GM12873 (cell line): ENCODE results near the gene RELL2.
A peak's percentile ranks its signal among the peaks of the same experiment; 100 is the strongest.

Experiments used
- CTCF ChIP-seq: IDR thresholded peaks from 2 replicates; pipeline ENCODE4 v1.5.1; 2012; ENCODE audit warnings: low read depth, mild to moderate bottlenecking, moderate library complexity, low read length, control low read depth; ENCODE audit not compliant: insufficient read depth; ENCODE audit errors: missing control alignments

Gene RELL2

GRCh38 chr5:141637123-141637766 is 448 bp downstream of the RELL2 start:
- TF ChIP-seq CTCF, result no peak

DNA sequence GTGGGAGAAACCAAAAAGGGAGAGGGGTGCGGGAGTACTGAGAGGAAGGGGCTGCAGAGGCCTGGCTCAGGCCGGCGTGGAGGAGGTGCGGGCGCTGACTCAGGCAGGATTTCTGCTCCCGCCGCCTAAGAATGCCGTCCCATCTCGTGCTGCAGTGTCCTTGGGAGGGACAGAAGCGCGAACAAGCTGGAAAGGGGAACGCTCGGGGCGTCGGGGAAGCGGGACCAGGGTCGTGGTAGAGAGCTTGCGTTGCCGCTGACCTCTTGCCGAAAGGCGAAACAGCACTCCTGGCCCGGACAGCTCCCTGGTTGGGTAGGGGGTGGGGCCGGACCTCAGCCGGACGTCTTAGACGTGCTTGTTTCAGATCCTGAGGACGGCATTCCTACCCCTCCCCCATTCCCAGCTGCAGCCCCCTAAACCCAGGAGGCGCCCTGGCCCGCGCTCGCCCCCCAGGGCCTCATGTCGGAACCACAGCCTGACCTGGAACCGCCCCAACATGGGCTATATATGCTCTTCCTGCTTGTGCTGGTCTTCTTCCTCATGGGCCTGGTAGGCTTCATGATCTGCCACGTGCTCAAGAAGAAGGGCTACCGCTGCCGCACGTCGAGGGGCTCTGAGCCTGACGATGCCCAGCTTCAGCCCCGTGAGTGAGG is 1.1 kb downstream of the RELL2 start:
- TF ChIP-seq CTCF, result peak; percentile 68

DNA sequence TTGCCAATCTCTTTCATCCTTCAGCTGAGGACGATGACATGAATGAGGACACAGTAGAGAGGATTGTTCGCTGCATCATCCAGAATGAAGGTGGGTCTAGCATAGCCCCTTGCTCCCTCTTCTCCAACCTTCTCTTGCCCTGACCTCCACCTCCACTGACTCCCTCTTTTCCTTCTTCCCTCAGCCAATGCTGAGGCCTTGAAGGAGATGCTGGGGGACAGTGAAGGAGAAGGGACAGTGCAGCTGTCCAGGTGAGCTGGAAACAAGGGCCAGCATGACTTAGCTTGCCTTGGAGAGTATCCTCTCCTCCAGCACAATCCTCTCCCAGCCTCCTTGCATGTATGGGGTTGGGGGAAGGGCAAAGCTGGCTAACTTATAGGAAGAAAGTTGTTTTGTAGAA is 2.0 kb downstream of the RELL2 start:
- TF ChIP-seq CTCF, result no peak

GRCh38 chr5:141639357-141640050 is 2.7 kb downstream of the RELL2 start:
- no peak for TF ChIP-seq CTCF

- TF ChIP-seq CTCF, result no peak
These were observed 3.2 kb downstream of the RELL2 start for GRCh38 chr5:141640051-141640415.

GRCh38 chr5:141640698-141641097 is 3.9 kb downstream of the RELL2 start:
- no peak for TF ChIP-seq CTCF

DNA sequence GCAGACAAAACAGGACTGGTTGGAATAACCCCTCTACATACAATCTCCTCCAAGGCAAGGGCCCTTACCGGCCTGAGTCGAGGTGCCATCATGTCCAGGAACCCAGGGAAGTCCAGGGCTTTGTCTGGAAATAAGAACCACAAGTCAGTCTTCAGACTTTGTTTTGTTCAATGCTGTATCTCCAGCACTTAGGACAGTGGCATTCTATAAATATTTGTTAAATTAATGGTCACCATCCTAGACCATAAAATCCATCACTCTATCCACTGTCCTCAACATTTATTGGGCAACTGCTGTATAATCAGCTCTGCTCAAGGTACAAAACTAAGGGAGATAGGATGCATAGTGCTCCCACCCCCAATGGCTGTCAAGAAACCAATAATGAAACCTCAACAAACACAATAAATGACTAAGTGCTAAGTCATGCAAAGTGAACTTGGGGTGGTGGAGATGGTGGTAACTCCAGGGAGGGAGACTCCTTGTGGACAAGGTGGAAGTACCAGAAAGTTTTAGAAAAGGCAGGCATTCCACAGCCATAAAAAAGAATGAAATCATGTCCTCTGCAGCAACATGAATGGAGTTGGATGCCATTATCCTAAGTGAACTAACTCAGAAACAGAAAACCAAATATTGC is 5.0 kb downstream of the RELL2 start:
- peak; percentile 39 for TF ChIP-seq CTCF
